ENCODE measurements around the gene GTF3C5. TPM values are rescaled to one million over a fixed set of nuclear protein-coding genes. Genes with fewer than 3 reads are reported as not detected.

The GTF3C5 gene
- total and polyA plus RNA-seq, 2 donors (not counting 1 experiment from before 2014, with no cell fraction given) = 32.2 to 32.4 TPM

GRCh38 chr9:133106511-133107244 is 75.9 kb downstream of the GTF3C5 start:
- peaks cover 26% of the 10 kb centered on the region for H3K36me3 ChIP-seq (ENCODE audit: control insufficient read depth, insufficient read depth, low read length)
- no peaks in the 10 kb centered on the region for H3K4me1 ChIP-seq (ENCODE audit: control insufficient read depth, extremely low read depth, insufficient read depth, low read length)
- H4K20me1 ChIP-seq (ENCODE audit: control insufficient read depth, extremely low read depth, insufficient read depth, low read length) = no peaks in the 10 kb centered on the region
- H3K79me2 ChIP-seq (ENCODE audit: control insufficient read depth, insufficient read depth, low read length) = no peaks in the 10 kb centered on the region
- H3K9me3 ChIP-seq (ENCODE audit: control insufficient read depth, insufficient read depth, low read depth, low read length) = no peaks in the 10 kb centered on the region
- H3K4me2 ChIP-seq (ENCODE audit: extremely low read depth, insufficient read depth, low read length) = no peak overlapping the region
- H3K4me3 ChIP-seq (replicated peaks in 1 of 4; ENCODE audit: control extremely low read depth in 1 of 4, insufficient read depth in 1 of 4, low read depth in 3 of 4, low read length in 4 of 4) = no peak overlapping the region
- no peak overlapping the region for H2AFZ ChIP-seq (ENCODE audit: low read length)
- H3K27me3 ChIP-seq (ENCODE audit: control insufficient read depth, insufficient read depth, low read length) = no peaks in the 10 kb centered on the region
- DNase-seq (ENCODE audit: low read depth in 2 of 2) = no peak
- TF ChIP-seq CTCF (conservative IDR thresholded peaks at IDR 0.05 in 1 of 2, IDR thresholded peaks at IDR 0.05 in 1 of 2; ENCODE audit: low read depth in 1 of 2, low read length in 2 of 2) (no peak), EZH2 (IDR thresholded peaks at IDR 0.05; ENCODE audit: low read length, missing control alignments) (no peak)
- H3K27ac ChIP-seq (ENCODE audit: insufficient read depth, low read length) = no peak overlapping the region
- no peak overlapping the region for H3K9ac ChIP-seq (ENCODE audit: insufficient read depth, low read length)

- Histone ChIP-seq H3K27ac (ENCODE audit: insufficient read depth, low read length) (no peak overlapping the region), H3K4me3 (replicated peaks in 1 of 4; ENCODE audit: control extremely low read depth in 1 of 4, insufficient read depth in 1 of 4, low read depth in 3 of 4, low read length in 4 of 4) (no peak overlapping the region), H3K4me2 (ENCODE audit: extremely low read depth, insufficient read depth, low read length) (no peak overlapping the region), H3K79me2 (ENCODE audit: control insufficient read depth, insufficient read depth, low read length) (no peaks in the 10 kb centered on the region), H3K4me1 (ENCODE audit: control insufficient read depth, extremely low read depth, insufficient read depth, low read length) (no peaks in the 10 kb centered on the region), H3K9ac (ENCODE audit: insufficient read depth, low read length) (no peak overlapping the region), H3K9me3 (ENCODE audit: control insufficient read depth, insufficient read depth, low read depth, low read length) (no peaks in the 10 kb centered on the region), H2AFZ (ENCODE audit: low read length) (no peak overlapping the region), H4K20me1 (ENCODE audit: control insufficient read depth, extremely low read depth, insufficient read depth, low read length) (no peaks in the 10 kb centered on the region), H3K36me3 (ENCODE audit: control insufficient read depth, insufficient read depth, low read length) (peaks cover 21% of the 10 kb centered on the region), H3K27me3 (ENCODE audit: control insufficient read depth, insufficient read depth, low read length) (no peaks in the 10 kb centered on the region)
- no peak for DNase-seq (ENCODE audit: low read depth in 2 of 2)
- TF ChIP-seq EZH2 (IDR thresholded peaks at IDR 0.05; ENCODE audit: low read length, missing control alignments) (no peak), CTCF (conservative IDR thresholded peaks at IDR 0.05 in 1 of 2, IDR thresholded peaks at IDR 0.05 in 1 of 2; ENCODE audit: low read depth in 1 of 2, low read length in 2 of 2) (no peak)
These were observed 76.5 kb downstream of the GTF3C5 start for GRCh38 chr9:133107245-133107722.

Other genes starting within 250 kb of the GTF3C5 start
- 0.17 and 0.26 TPM in 2 replicates for gene AK8, start 152.7 kb upstream of the GTF3C5 start, total RNA-seq
- gene AK8, start 152.7 kb upstream of the GTF3C5 start, polyA plus RNA-seq = 0.25 and 0.50 TPM in 2 replicates
- gene SPACA9, start 152.1 kb upstream of the GTF3C5 start, total RNA-seq = 3.1 and 4.3 TPM in 2 replicates
- gene SPACA9, start 152.1 kb upstream of the GTF3C5 start, polyA plus RNA-seq = 3.9 and 4.4 TPM in 2 replicates
- gene TSC1, start 86.4 kb upstream of the GTF3C5 start, total RNA-seq = 32.1 and 41.5 TPM in 2 replicates
- gene TSC1, start 86.4 kb upstream of the GTF3C5 start, polyA plus RNA-seq = 43.4 and 48.0 TPM in 2 replicates
- under 0.01 TPM in 1 of 2 replicates, not detected in the other for gene GFI1B, start 52.3 kb upstream of the GTF3C5 start, total RNA-seq
- 0.02 and 0.06 TPM in 2 replicates for gene GFI1B, start 52.3 kb upstream of the GTF3C5 start, polyA plus RNA-seq
- gene CEL, start 31.0 kb downstream of the GTF3C5 start, total RNA-seq = under 0.01 and 0.33 TPM in 2 replicates
- 0.12 and 0.19 TPM in 2 replicates for gene CEL, start 31.0 kb downstream of the GTF3C5 start, polyA plus RNA-seq
- 16.2 and 23.6 TPM in 2 replicates for gene RALGDS, start 90.2 kb downstream of the GTF3C5 start, total RNA-seq
- gene RALGDS, start 90.2 kb downstream of the GTF3C5 start, polyA plus RNA-seq = 16.6 and 22.4 TPM in 2 replicates
- gene GBGT1, start 132.9 kb downstream of the GTF3C5 start, total RNA-seq = 3.3 and 4.1 TPM in 2 replicates
- gene GBGT1, start 132.9 kb downstream of the GTF3C5 start, polyA plus RNA-seq = 0.86 and 2.6 TPM in 2 replicates
- not detected in 2 replicates for gene OBP2B, start 178.3 kb downstream of the GTF3C5 start, total RNA-seq
- not detected in 2 replicates for gene OBP2B, start 178.3 kb downstream of the GTF3C5 start, polyA plus RNA-seq
- not detected in 2 replicates for gene ABO, start 244.2 kb downstream of the GTF3C5 start, total RNA-seq
- gene ABO, start 244.2 kb downstream of the GTF3C5 start, polyA plus RNA-seq = not detected in 2 replicates